GM12878 (cell line): ENCODE results near the gene TRIP4. TPM values are rescaled to one million over a fixed set of nuclear protein-coding genes. Genes with fewer than 3 reads are reported as not detected.

Experiments used
- ATAC-seq: fragments of 200-7000 bp; cut with Tn5 transposase; 3 replicates; pipeline ENCODE4 v1.9.1; 2020; ENCODE audit warnings: mild to moderate bottlenecking, moderate library complexity
- BruUV-seq: library from RNA; stranded (reverse); fragments of 400-500 nt; replicated peaks from 2 replicates; lab custom pipeline; 2021; lab: Mats Ljungman, UMichigan
- CTCF ChIA-PET: fragments of 300-600 bp; sonication (Branson Sonifier 250); formaldehyde crosslinking; extraction: SDS; loops from one replicate; lab custom pipeline; 2021; ENCODE audit warnings: inconsistent platforms; lab: Yijun Ruan, JAX
- POLR2A ChIA-PET: fragments of 350-600 bp; formaldehyde crosslinking; extraction: SDS; loops from one replicate; lab custom pipeline; 2021; ENCODE audit warnings: inconsistent platforms; lab: Charles Lee
- RAD21 ChIA-PET: fragments of 300-600 bp; sonication (Branson Sonifier 250); formaldehyde crosslinking; loops from one replicate; lab custom pipeline; 2023; ENCODE audit warnings: antibody characterized with exemption; ENCODE audit not compliant: unreplicated experiment; lab: Charles Lee
- SMC1A ChIA-PET: fragments of 300-600 bp; sonication (Branson Sonifier 250); formaldehyde crosslinking; loops from one replicate; lab custom pipeline; 2023; ENCODE audit not compliant: unreplicated experiment, uncharacterized antibody; lab: Charles Lee
- DNase-seq: peaks from one replicate; pipeline ENCODE4 v3.0.0-alpha.2; 2011; ENCODE audit warnings: low read depth, low spot score
- FAIRE-seq: peaks from 3 replicates; lab custom pipeline; 2011; peaks lifted over from hg19 to GRCh38; lab: Jason Lieb, UNC
- H2AFZ ChIP-seq: 2 replicates; pipeline ENCODE4 v1.6.0; 2011; ENCODE audit warnings: low read depth, low read length, control low read depth; ENCODE audit not compliant: control insufficient read depth
- H3K27ac ChIP-seq: 2 replicates; pipeline ENCODE4 v1.5.1; 2011; ENCODE audit warnings: control low read depth; ENCODE audit not compliant: control insufficient read depth, insufficient read depth
- H3K27me3 ChIP-seq, 2 experiments: replicated peaks in 1 of 2; 2 replicates each; pipeline versions ENCODE4 v1.6.0 to v1.6.1; 2011; ENCODE audit warnings: low read length in 1 of 2; ENCODE audit not compliant: control insufficient read depth in 2 of 2, insufficient read depth in 2 of 2
- H3K36me3 ChIP-seq, 2 experiments: 2 replicates each; pipeline ENCODE4 v1.5.1; 2011; ENCODE audit warnings: low read length in 1 of 2; ENCODE audit not compliant: control insufficient read depth in 2 of 2, insufficient read depth in 2 of 2
- H3K4me1 ChIP-seq: 2 replicates; pipeline ENCODE4 v1.6.1; 2011; ENCODE audit warnings: mild to moderate bottlenecking, low read length, moderate library complexity, mixed read lengths; ENCODE audit not compliant: control insufficient read depth, insufficient read depth
- H3K4me2 ChIP-seq: 2 replicates; pipeline ENCODE4 v1.6.0; 2011; ENCODE audit warnings: control low read depth; ENCODE audit not compliant: control insufficient read depth, insufficient read depth
- H3K4me3 ChIP-seq: fragments of 200-600 bp; sonication (generic); 2 replicates; pipeline ENCODE4 v1.5.1; 2016
- H3K79me2 ChIP-seq: 2 replicates; pipeline ENCODE4 v1.6.0; 2011; ENCODE audit warnings: low read length; ENCODE audit not compliant: control insufficient read depth, insufficient read depth
- H3K9ac ChIP-seq: 2 replicates; pipeline ENCODE4 v1.8.0; 2011; ENCODE audit warnings: low read length, control low read depth, mixed read lengths; ENCODE audit not compliant: control insufficient read depth, insufficient read depth
- H3K9me3 ChIP-seq: replicated peaks from 3 replicates; pipeline ENCODE4 v1.5.1; 2011; ENCODE audit warnings: mild to moderate bottlenecking, low read length; ENCODE audit not compliant: control insufficient read depth, insufficient read depth
- H4K20me1 ChIP-seq: 2 replicates; pipeline ENCODE4 v1.6.0; 2011; ENCODE audit not compliant: control insufficient read depth, insufficient read depth
- ATF2 ChIP-seq: IDR thresholded peaks from 2 replicates; pipeline ENCODE4 v1.6.1; 2012; ENCODE audit warnings: low read length, inconsistent platforms
- BCL11A ChIP-seq: IDR thresholded peaks from 2 replicates; pipeline ENCODE4 v1.6.1; 2011; ENCODE audit warnings: low read depth, low read length
- BMI1 ChIP-seq: fragments of 450-650 bp; IDR thresholded peaks from 2 replicates; pipeline ENCODE4 v1.6.1; 2016; ENCODE audit warnings: mild to moderate bottlenecking, moderate library complexity, borderline replicate concordance
- CREB1 ChIP-seq: IDR thresholded peaks from 2 replicates; pipeline ENCODE4 v1.6.1; 2012; ENCODE audit warnings: low read depth, mild to moderate bottlenecking, inconsistent platforms
- EGR1 ChIP-seq, 2 experiments: IDR thresholded peaks; 1 replicate in 1 of 2; 2 replicates in 1 of 2; pipeline ENCODE4 v1.6.1; 2011 to 2012; ENCODE audit warnings: low read depth in 2 of 2, low read length in 2 of 2, borderline replicate concordance in 1 of 2, mild to moderate bottlenecking in 1 of 2, moderate library complexity in 1 of 2
- IRF5 ChIP-seq: fragments of 450-650 bp; IDR thresholded peaks from 2 replicates; pipeline ENCODE4 v1.6.1; 2017; ENCODE audit warnings: borderline replicate concordance
- NBN ChIP-seq: fragments of 450-650 bp; IDR thresholded peaks from 2 replicates; pipeline ENCODE4 v1.6.1; 2016
- POLR2AphosphoS5 ChIP-seq: IDR thresholded peaks from 2 replicates; pipeline ENCODE4 v1.6.1; 2011; ENCODE audit warnings: mild to moderate bottlenecking, low read length, inconsistent platforms
- SIN3A ChIP-seq: IDR thresholded peaks from 2 replicates; pipeline ENCODE4 v1.6.1; 2012; ENCODE audit warnings: low read depth, low read length, improper control_type of control experiment
- STAT3 ChIP-seq: IDR thresholded peaks from 2 replicates; pipeline ENCODE4 v1.6.1; 2011; ENCODE audit warnings: low read depth, low read length, improper control_type of control experiment
- USF2 ChIP-seq: IDR thresholded peaks from 2 replicates; pipeline ENCODE4 v1.6.1; 2011; ENCODE audit warnings: low read depth, low read length, improper control_type of control experiment, borderline replicate concordance
- ZNF217 ChIP-seq: fragments of 450-650 bp; IDR thresholded peaks from 2 replicates; pipeline ENCODE4 v1.6.1; 2017; ENCODE audit warnings: antibody characterized with exemption, mild to moderate bottlenecking
- WGBS: methylation state at CpG from one replicate; pipeline ENCODE4 v1.1.6; 2016; ENCODE audit warnings: low lambda C conversion rate; ENCODE audit not compliant: insufficient replicate concordance, insufficient coverage; ENCODE audit errors: missing lambda C conversion rate; 5-methylcytosine and 5-hydroxymethylcytosine counted together
- in situ Hi-C: fragments of 300-500 bp; cut with MboI; formaldehyde crosslinking; loops from 9 replicates; pipeline ENCODE4 v1.14.3; 2018; ENCODE audit warnings: mixed read lengths
- intact Hi-C: fragments of 100-400 bp; cut with micrococcal nuclease; formaldehyde crosslinking; loops from one replicate; pipeline ENCODE4 v1.14.2; 2022; ENCODE audit not compliant: unreplicated experiment
- polyA plus RNA-seq, 11 experiments: library from polyadenylated mRNA; depleted of rRNA in 4 of 11; unstranded in 6 of 11; stranded (reverse) in 5 of 11; fragments of >200 nt; fragmentation: Nextera tagmentation in 4 of 11; fragmentation: Illumina TruSeq in 1 of 11; extraction: Ambion mirVana in 4 of 11; extraction: Trizol in 1 of 11; gene quantifications; 1 replicate in 1 of 11; 2 replicates in 10 of 11; pipeline versions ENCODE4 v1.2.1 to v1.2.3, GENCODE V29; 2011 to 2016; ENCODE audit warnings: inconsistent platforms in 2 of 11, missing spikeins in 2 of 11, low read depth in 1 of 11
- total RNA-seq, 4 experiments: library from RNA; depleted of rRNA in 3 of 4; stranded (reverse); fragments of >200 nt in 3 of 4; fragmentation: Illumina TruSeq in 1 of 4; extraction: Trizol in 1 of 4; gene quantifications; 2 replicates each; pipeline versions ENCODE4 v1.2.1 to v1.2.3, GENCODE V29; 2013 to 2021

TRIP4 gene
- total and polyA plus RNA-seq, 10 of the 15 experiments (the other 5 are each of a cell fraction or from before 2014, with no cell fraction given): 6.4 to 24.5 (median 20.0) TPM

- in situ Hi-C loops: no loop called here
- TF ChIP-seq BCL11A: no peak
- TF ChIP-seq SIN3A: no peak
- no peak for TF ChIP-seq IRF5
- FAIRE-seq: no peak
Measured at GRCh38 chr15:64348455-64348854, 39.2 kb upstream of the TRIP4 start.

GRCh38 chr15:64349375-64349774 is 38.3 kb upstream of the TRIP4 start:
- no peak overlapping the region for H3K27ac ChIP-seq
- no peaks in the 10 kb centered on the region for H3K9me3 ChIP-seq
- BruUV-seq: no TSS peak
- WGBS: 100% methylated on average over 2 of the region's 2 CpGs
- H3K4me1 ChIP-seq: peaks cover under 1% of the 10 kb centered on the region; the same call in 1 of the 2 replicates
- no peaks in the 10 kb centered on the region for H3K36me3 ChIP-seq
- no peak for FAIRE-seq
- CTCF ChIA-PET: interaction anchor here (0.6 kb wide), 1 partner anchor 10 kb away, joined by 4 read pairs; no protein-coding TSS in a partner anchor
- intact Hi-C loops: no loop called here
- RAD21 ChIA-PET: interaction anchor here (0.6 kb wide), 1 partner anchor 133 kb away, joined by 3 read pairs; no protein-coding TSS in a partner anchor
- no peaks in the 10 kb centered on the region for H3K27me3 ChIP-seq
- H3K4me2 ChIP-seq: no peak overlapping the region
- POLR2A ChIA-PET: interaction anchor here (0.5 to 1.0 kb wide), 3 partner anchors 12 to 127 kb away, joined by 3 to 4 read pairs (median 3); no protein-coding TSS in a partner anchor
- SMC1A ChIA-PET: interaction anchor here (1.3 to 2.1 kb wide), 3 partner anchors 9 to 103 kb away, joined by 3 to 8 read pairs (median 7); no protein-coding TSS in a partner anchor
- H4K20me1 ChIP-seq: no peaks in the 10 kb centered on the region; the same call in 1 of the 2 replicates
- H2AFZ ChIP-seq: no peak overlapping the region
- H3K79me2 ChIP-seq: peaks cover 32% of the 10 kb centered on the region
- in situ Hi-C loops: no loop called here
- no peak for ATAC-seq
- no peak overlapping the region for H3K4me3 ChIP-seq
- DNase-seq: no peak
- H3K9ac ChIP-seq: no peak overlapping the region
- TF ChIP-seq EGR1 (IDR thresholded peaks at IDR 0.05; ENCODE audit: borderline replicate concordance in 1 of 2, low read depth in 2 of 2, low read length in 2 of 2): no peak
- TF ChIP-seq BMI1: no peak
- no peak for TF ChIP-seq USF2
- TF ChIP-seq POLR2AphosphoS5: no peak
- no peak for TF ChIP-seq STAT3
- TF ChIP-seq CREB1: no peak
- no peak for TF ChIP-seq ATF2
- TF ChIP-seq NBN: no peak
- TF ChIP-seq ZNF217: no peak

More at GRCh38 chr15:64348455-64348854, 39.2 kb upstream of the TRIP4 start:
- ChIA-PET RAD21 (interaction anchor here (0.6 kb wide), 2 partner anchors 111 to 577 kb away, joined by 3 read pairs; no protein-coding TSS in a partner anchor), SMC1A (interaction anchor here (1.7 kb wide), 1 partner anchor 10 kb away, joined by 7 read pairs; no protein-coding TSS in a partner anchor), POLR2A (interaction anchor here (0.6 to 1.0 kb wide), 4 partner anchors 11 to 296 kb away, joined by 3 to 5 read pairs (median 4); no protein-coding TSS in a partner anchor), CTCF (interaction anchor here (0.6 kb wide), 1 partner anchor 256 kb away, joined by 4 read pairs; no protein-coding TSS in a partner anchor)
- no peaks in the 10 kb centered on the region for H3K9me3 ChIP-seq
- no peaks in the 10 kb centered on the region for H3K4me1 ChIP-seq
- no TSS peak for BruUV-seq
- H3K27me3 ChIP-seq: no peaks in the 10 kb centered on the region
- intact Hi-C loops: no loop called here
- no peak overlapping the region for H2AFZ ChIP-seq
- no peak overlapping the region for H3K4me2 ChIP-seq
- H3K79me2 ChIP-seq: peaks cover 29% of the 10 kb centered on the region
- ATAC-seq (no peak), DNase-seq (no peak)
- WGBS: 92% methylated on average over 1 of the region's 1 CpG
- H3K9ac ChIP-seq: no peak overlapping the region
- no peak overlapping the region for H3K27ac ChIP-seq
- H3K36me3 ChIP-seq: no peaks in the 10 kb centered on the region
- no peaks in the 10 kb centered on the region; the same call in 1 of the 2 replicates for H4K20me1 ChIP-seq
- H3K4me3 ChIP-seq: no peak overlapping the region
